Mammary epithelial cell (primary cell): Measurements from ENCODE around the gene TYW5.

Experiments
- EZH2 ChIP-seq: IDR thresholded peaks from 2 replicates; pipeline ENCODE4 v1.6.1; 2012; ENCODE audit warnings: low read length, inconsistent platforms, borderline replicate concordance
- TF ChIP-seq, protein P1 (sequence below), 2 donors: IDR thresholded peaks in 1 of 2; conservative IDR thresholded peaks in 1 of 2; 2 replicates each; pipeline ENCODE4 v1.5.1; 2011 to 2012; ENCODE audit warnings: inconsistent platforms in 2 of 2, low read length in 2 of 2, mild to moderate bottlenecking in 2 of 2, control low read depth in 1 of 2, low read depth in 1 of 2; ENCODE audit not compliant: insufficient read depth in 1 of 2; ENCODE audit errors: extremely low read depth in 1 of 2

DNA sequence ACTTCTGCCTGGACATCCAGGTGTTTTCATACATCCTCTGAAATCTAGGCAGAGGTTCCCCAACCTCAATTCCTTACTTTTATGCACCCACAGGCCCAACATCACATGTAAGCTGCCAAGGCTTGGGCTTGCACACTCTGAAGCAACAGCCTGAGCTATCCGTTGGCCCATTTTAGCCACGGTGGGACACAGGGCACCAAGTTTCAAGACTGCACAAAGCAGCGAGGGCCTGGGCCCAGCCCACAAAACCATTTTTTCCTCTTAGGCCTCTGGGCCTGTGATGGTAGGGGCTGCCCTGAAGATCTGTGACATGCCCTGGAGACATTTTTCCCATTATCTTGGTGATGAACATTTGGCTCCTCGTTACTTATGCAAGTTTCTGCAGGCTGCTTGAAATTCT, 38.3 kb downstream of the TYW5 start:
- TF ChIP-seq, protein P1, sequence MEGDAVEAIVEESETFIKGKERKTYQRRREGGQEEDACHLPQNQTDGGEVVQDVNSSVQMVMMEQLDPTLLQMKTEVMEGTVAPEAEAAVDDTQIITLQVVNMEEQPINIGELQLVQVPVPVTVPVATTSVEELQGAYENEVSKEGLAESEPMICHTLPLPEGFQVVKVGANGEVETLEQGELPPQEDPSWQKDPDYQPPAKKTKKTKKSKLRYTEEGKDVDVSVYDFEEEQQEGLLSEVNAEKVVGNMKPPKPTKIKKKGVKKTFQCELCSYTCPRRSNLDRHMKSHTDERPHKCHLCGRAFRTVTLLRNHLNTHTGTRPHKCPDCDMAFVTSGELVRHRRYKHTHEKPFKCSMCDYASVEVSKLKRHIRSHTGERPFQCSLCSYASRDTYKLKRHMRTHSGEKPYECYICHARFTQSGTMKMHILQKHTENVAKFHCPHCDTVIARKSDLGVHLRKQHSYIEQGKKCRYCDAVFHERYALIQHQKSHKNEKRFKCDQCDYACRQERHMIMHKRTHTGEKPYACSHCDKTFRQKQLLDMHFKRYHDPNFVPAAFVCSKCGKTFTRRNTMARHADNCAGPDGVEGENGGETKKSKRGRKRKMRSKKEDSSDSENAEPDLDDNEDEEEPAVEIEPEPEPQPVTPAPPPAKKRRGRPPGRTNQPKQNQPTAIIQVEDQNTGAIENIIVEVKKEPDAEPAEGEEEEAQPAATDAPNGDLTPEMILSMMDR (conservative IDR thresholded peaks at IDR 0.05 in 1 of 2, IDR thresholded peaks at IDR 0.05 in 1 of 2; ENCODE audit: extremely low read depth in 1 of 2, insufficient read depth in 1 of 2, low read depth in 1 of 2, low read length in 2 of 2) = no peak
- TF ChIP-seq EZH2 = no peak
